ENCODE data around the gene FAM78B. TPM values are rescaled to one million over a fixed set of nuclear protein-coding genes. Genes with fewer than 3 reads are reported as not detected.

Gene FAM78B
- total and polyA plus RNA-seq, 8 donors = 0.44 to 8.0 (median 0.89) TPM; not detected in 2

DNA sequence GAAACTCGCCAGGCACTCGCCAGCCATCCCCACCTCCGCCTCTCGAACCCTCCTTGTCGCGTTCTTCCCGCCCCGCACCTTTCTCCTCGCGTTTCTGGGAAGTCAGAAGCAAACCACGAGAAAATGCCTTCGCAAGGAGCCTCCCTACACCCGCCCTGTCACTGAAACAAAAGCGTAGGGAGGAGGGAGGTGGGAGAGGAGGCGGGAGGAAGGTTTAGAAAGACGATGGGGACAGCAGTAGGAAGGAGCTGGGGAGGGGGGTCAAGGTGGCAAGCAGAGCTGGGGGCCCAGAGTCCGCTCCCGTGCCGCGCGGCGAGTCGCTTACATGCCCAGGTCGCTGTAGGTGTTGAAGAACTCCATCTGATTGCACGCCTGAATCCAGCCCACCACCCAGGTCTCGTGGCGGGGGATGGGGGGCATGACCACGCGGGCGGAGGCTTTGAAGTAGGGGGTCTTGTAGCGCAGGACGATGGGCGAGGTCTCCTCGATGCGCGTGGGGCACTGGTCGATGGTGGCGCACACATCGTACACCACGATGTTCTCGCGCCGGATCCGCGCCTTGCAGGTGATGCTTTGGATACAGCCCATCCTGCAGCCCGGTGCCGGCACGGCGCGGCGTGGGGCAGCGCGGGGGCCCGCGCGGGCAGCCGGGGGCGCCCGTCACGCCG, 1.0 kb downstream of the FAM78B start:
- TF ChIP-seq POLR2A (IDR thresholded peaks at IDR 0.05) (no peak), POLR2AphosphoS5 (IDR thresholded peaks at IDR 0.05) (no peak), EP300 (IDR thresholded peaks at IDR 0.05) (no peak)
- TF ChIP-seq, protein P1, sequence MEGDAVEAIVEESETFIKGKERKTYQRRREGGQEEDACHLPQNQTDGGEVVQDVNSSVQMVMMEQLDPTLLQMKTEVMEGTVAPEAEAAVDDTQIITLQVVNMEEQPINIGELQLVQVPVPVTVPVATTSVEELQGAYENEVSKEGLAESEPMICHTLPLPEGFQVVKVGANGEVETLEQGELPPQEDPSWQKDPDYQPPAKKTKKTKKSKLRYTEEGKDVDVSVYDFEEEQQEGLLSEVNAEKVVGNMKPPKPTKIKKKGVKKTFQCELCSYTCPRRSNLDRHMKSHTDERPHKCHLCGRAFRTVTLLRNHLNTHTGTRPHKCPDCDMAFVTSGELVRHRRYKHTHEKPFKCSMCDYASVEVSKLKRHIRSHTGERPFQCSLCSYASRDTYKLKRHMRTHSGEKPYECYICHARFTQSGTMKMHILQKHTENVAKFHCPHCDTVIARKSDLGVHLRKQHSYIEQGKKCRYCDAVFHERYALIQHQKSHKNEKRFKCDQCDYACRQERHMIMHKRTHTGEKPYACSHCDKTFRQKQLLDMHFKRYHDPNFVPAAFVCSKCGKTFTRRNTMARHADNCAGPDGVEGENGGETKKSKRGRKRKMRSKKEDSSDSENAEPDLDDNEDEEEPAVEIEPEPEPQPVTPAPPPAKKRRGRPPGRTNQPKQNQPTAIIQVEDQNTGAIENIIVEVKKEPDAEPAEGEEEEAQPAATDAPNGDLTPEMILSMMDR (IDR thresholded peaks at IDR 0.05) = no peak
- peak in 1 of 2 donors; percentile 41 for DNase-seq
- H3K9me3 ChIP-seq = no peaks in the 10 kb centered on the region
- H3K36me3 ChIP-seq = no peaks in the 10 kb centered on the region
- intact Hi-C loops (cut with DNase I; ENCODE audit: low total_unique reads) = loop anchor here (10.0 kb wide), 1 partner anchor 241 kb away; no protein-coding TSS in a partner anchor
- H3K27ac ChIP-seq = no peak overlapping the region
- peak overlapping the region; percentile 67 to 95 (median 77) for H3K4me3 ChIP-seq
- peaks cover 0 to 35% (median 0%) of the 10 kb centered on the region in 3 donors for H3K27me3 ChIP-seq
- H3K4me1 ChIP-seq = peaks cover 14 to 29% (median 25%) of the 10 kb centered on the region in 4 donors
- WGBS, 5 donors = 1 to 2% (median 1%) methylated on average over 26 to 61 of the region's 61 CpGs

DNA sequence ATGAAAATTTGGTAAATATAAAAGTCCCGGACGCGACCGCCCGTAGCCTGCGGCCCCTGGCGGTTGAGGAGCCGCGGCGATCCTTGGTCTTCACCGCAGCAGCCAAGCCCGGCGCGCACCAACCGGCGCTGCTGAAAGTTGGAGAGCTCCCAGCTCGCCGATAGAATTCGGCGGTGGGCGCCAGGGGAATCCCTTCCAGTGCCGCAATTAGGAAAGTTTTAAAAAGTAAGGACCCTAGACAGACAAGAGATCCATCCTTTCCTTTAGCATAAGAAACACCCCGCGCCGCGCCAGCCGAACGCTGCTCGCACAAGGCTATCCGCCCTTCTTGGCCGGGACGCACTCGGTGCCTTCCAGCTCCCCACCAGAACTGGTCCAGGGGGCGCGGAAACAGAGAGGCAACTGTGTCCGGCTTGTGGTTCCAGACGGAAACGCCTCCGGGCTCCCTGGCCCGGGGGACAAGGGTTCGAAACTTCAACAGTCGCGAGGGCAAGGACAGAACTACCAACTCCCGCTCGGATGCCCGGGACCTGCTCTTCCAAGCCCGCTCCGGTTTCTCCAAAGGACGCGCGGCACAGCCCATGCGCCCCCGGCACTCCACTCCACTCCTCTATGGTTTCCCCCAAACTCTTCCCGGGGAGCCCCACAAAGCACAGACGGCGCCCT, 1.7 kb downstream of the FAM78B start:
- intact Hi-C loops (cut with DNase I; ENCODE audit: low total_unique reads) = loop anchor here (10.0 kb wide), 1 partner anchor 240 kb away; no protein-coding TSS in a partner anchor

DNA sequence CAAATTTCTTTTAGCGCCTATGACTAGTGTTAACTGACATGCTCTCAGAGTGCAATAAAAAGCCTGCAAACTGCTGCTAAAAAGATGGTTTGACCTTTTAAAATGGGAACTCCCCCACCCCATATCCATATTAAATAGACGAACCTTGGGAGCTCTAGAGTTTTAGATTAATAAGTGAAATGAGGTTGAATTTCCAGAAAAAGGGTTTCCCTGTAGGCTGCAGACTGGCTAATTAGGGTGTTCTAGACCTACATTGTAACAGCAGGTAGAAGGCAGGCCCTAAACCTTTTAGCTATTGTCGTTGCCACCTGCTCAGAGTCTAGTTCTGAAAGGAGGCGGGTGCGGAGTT, 2.2 kb downstream of the FAM78B start:
- Histone ChIP-seq H3K27me3 (peaks cover 0 to 35% (median 0%) of the 10 kb centered on the region in 3 donors), H3K36me3 (no peaks in the 10 kb centered on the region), H3K4me3 (peak overlapping the region; percentile 67 to 95 (median 77)), H3K4me1 (peaks cover 14 to 29% (median 25%) of the 10 kb centered on the region in 4 donors), H3K27ac (no peak overlapping the region), H3K9me3 (no peaks in the 10 kb centered on the region)
- 17 to 22% (median 18%) methylated on average over 5 of the region's 5 CpGs for WGBS, 5 donors
- intact Hi-C loops (cut with DNase I; ENCODE audit: low total_unique reads) = loop anchor here (10.0 kb wide), 1 partner anchor 240 kb away; no protein-coding TSS in a partner anchor
- no peak for DNase-seq
- TF ChIP-seq EP300 (IDR thresholded peaks at IDR 0.05) (no peak), POLR2AphosphoS5 (IDR thresholded peaks at IDR 0.05) (no peak), POLR2A (IDR thresholded peaks at IDR 0.05) (no peak)
- TF ChIP-seq, protein P1 (IDR thresholded peaks at IDR 0.05) = no peak

More for the DNA sequence above, 1.7 kb downstream of the FAM78B start:
- WGBS, 5 donors = 0 to 1% (median 1%) methylated on average over 45 to 56 of the region's 56 CpGs
- no peak overlapping the region for H3K27ac ChIP-seq
- peaks cover 0 to 35% (median 0%) of the 10 kb centered on the region in 3 donors for H3K27me3 ChIP-seq
- H3K36me3 ChIP-seq = no peaks in the 10 kb centered on the region
- H3K9me3 ChIP-seq = no peaks in the 10 kb centered on the region
- TF ChIP-seq, protein P1 (IDR thresholded peaks at IDR 0.05) = peak in 3 of 7 experiments; percentile 38 to 47 (median 47)
- TF ChIP-seq EP300 (IDR thresholded peaks at IDR 0.05) = no peak
- peak overlapping the region; percentile 67 to 95 (median 77) for H3K4me3 ChIP-seq
- peak; percentile 50 to 80 for DNase-seq
- H3K4me1 ChIP-seq = peaks cover 14 to 29% (median 25%) of the 10 kb centered on the region in 4 donors

DNA sequence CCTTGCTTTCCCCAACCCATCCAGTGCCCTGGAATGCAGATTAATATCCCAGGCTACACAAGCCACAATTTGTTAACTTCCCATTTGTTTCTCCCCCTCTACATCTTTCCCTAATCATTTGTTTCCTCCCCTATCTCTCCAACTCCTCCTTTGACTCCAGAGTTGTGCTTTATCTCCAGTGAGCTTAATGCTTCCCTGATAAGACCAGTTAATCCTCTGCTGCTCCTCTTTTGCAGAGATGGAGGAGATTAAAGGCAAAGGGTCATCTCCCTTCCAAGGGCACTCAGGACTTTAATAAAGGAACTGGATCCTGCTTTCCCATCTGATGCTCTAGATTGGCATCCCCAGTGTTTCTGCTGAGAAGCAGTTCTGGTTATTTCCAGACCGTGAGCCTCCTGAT, 7.1 kb downstream of the FAM78B start:
- H3K4me1 ChIP-seq = peaks cover 0 to 3% (median 2%) of the 10 kb centered on the region in 4 donors
- peaks cover 0 to 9% (median 0%) of the 10 kb centered on the region in 3 donors for H3K27me3 ChIP-seq
- no peaks in the 10 kb centered on the region for H3K9me3 ChIP-seq
- H3K36me3 ChIP-seq = no peaks in the 10 kb centered on the region
- intact Hi-C loops (cut with DNase I; ENCODE audit: low total_unique reads) = loop anchor here (10.0 kb wide), 1 partner anchor 235 kb away; no protein-coding TSS in a partner anchor
- no peak overlapping the region for H3K4me3 ChIP-seq
- TF ChIP-seq EP300 (IDR thresholded peaks at IDR 0.05) = no peak
- TF ChIP-seq, protein P1 (IDR thresholded peaks at IDR 0.05) = no peak
- no peak for TF ChIP-seq POLR2A (IDR thresholded peaks at IDR 0.05)
- no peak for TF ChIP-seq POLR2AphosphoS5 (IDR thresholded peaks at IDR 0.05)
- 68 to 88% (median 73%) methylated on average over 1 of the region's 1 CpG for WGBS, 5 donors
- no peak overlapping the region for H3K27ac ChIP-seq
- no peak for DNase-seq

Data from stomach (tissue), 9 donors.